ENCODE data around the gene GAS7. TPM values are rescaled to one million over a fixed set of nuclear protein-coding genes. Genes with fewer than 3 reads are reported as not detected.
A peak's percentile ranks its signal among the peaks of the same experiment; 100 is the strongest.

GAS7 gene
- total RNA-seq, 1 donor, result 8.6 TPM

DNA sequence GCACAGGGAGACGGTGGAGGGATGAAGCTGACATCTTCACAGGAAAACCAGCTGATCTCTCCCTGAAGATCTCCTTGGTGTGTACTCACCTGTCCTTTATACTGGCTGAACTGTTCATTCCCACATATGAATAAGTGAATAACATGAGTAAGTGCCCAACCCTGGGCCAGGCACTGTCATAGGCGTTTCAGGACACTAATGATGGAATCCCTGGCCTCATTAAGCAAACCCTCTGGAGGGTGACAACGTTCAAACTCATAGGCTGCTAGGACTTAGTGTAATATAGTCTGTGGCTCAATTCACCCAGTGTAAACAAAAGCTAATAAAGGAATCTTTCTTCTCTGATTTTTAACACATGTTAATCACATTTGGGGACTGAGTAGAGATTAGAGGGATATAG, 24.5 kb downstream of the GAS7 start:
- no peak overlapping the region for H3K4me3 ChIP-seq (ENCODE audit: low read depth, low read length)
- TF ChIP-seq, protein P1, sequence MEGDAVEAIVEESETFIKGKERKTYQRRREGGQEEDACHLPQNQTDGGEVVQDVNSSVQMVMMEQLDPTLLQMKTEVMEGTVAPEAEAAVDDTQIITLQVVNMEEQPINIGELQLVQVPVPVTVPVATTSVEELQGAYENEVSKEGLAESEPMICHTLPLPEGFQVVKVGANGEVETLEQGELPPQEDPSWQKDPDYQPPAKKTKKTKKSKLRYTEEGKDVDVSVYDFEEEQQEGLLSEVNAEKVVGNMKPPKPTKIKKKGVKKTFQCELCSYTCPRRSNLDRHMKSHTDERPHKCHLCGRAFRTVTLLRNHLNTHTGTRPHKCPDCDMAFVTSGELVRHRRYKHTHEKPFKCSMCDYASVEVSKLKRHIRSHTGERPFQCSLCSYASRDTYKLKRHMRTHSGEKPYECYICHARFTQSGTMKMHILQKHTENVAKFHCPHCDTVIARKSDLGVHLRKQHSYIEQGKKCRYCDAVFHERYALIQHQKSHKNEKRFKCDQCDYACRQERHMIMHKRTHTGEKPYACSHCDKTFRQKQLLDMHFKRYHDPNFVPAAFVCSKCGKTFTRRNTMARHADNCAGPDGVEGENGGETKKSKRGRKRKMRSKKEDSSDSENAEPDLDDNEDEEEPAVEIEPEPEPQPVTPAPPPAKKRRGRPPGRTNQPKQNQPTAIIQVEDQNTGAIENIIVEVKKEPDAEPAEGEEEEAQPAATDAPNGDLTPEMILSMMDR (IDR thresholded peaks at IDR 0.05; ENCODE audit: insufficient read depth, low read depth, low read length), result no peak
- no peak for DNase-seq (ENCODE audit: low read depth)

GRCh38 chr17:10172778-10173177, 25.6 kb downstream of the GAS7 start:
- DNase-seq (ENCODE audit: low read depth), result no peak
- H3K4me3 ChIP-seq (ENCODE audit: low read depth, low read length), result no peak overlapping the region
- TF ChIP-seq, protein P1 (IDR thresholded peaks at IDR 0.05; ENCODE audit: insufficient read depth, low read depth, low read length), result no peak

- peak; percentile 86 for DNase-seq (ENCODE audit: low read depth)
- TF ChIP-seq, protein P1 (IDR thresholded peaks at IDR 0.05; ENCODE audit: insufficient read depth, low read depth, low read length), result no peak
- H3K4me3 ChIP-seq (ENCODE audit: low read depth, low read length), result no peak overlapping the region
Observed at GRCh38 chr17:10172241-10172741, 26.1 kb downstream of the GAS7 start.

DNA sequence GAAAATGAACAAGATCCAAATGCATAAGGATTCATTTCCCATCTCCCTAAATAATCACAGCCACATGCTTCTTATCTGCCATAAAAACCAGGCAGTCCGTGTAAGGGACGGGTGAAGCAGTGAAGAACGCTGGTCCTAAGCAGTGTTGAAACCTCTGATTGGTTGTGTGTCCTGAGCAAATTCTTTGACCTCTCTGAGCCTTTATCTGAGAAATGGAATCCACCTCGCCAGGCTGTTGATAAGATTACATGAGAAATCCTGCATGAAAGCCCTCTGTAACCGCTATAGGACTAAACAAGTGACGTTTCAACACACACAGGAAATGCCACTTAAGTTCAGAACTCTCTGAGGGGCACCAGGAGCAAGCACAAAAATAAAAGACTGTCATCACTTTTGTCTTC, 26.8 kb downstream of the GAS7 start:
- TF ChIP-seq, protein P1 (IDR thresholded peaks at IDR 0.05; ENCODE audit: insufficient read depth, low read depth, low read length), result no peak
- DNase-seq (ENCODE audit: low read depth), result peak; percentile 96
- no peak overlapping the region for H3K4me3 ChIP-seq (ENCODE audit: low read depth, low read length)

DNA sequence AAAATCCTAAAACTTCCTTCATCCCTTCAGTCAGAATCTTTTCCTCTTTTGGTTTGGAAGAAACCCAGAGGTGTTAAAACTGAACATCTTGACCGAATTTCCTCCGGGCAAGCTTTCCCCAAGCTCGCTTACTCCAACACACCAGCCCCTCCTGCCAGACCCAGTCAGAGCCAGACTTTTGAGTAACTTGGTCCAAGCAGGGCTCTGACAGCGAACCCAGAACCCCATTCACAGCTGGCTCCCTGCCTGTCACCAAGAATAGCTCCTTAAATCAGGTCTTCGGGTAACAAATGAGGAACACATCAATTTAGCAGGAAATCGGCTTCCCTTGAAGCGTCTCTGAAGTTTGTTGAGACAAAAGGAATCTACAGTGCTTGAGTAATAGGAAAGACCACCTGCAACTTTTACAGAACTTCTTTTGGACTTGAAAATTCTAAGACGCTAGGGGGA, 27.3 kb downstream of the GAS7 start:
- no peak overlapping the region for H3K4me3 ChIP-seq (ENCODE audit: low read depth, low read length)
- DNase-seq (ENCODE audit: low read depth), result peak; percentile 42
- TF ChIP-seq, protein P1 (IDR thresholded peaks at IDR 0.05; ENCODE audit: insufficient read depth, low read depth, low read length), result no peak

- H3K4me3 ChIP-seq (ENCODE audit: low read depth, low read length), result no peak overlapping the region
- TF ChIP-seq, protein P1 (IDR thresholded peaks at IDR 0.05; ENCODE audit: insufficient read depth, low read depth, low read length), result no peak
- DNase-seq (ENCODE audit: low read depth), result no peak
Observed at GRCh38 chr17:10170233-10170632, 28.2 kb downstream of the GAS7 start.

DNA sequence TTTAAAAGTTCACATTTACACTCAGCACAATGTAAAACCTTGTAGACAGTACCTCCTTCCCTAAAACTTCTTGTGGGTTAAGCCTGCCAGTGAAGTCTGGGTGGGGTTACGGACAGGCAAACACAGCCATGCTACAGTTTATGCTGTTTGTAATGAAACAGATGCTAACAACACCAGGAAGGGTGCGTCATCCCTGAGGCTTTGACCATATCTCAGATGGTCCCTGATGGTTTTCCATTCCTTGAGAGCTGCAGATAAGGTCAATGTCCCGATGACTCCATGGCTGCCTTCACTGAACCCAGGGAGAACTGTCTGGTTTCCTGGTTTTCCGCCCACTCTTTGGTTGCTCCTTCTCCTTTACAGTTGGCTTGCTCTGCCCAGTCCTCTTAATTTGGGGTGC, 29.1 kb downstream of the GAS7 start:
- TF ChIP-seq, protein P1 (IDR thresholded peaks at IDR 0.05; ENCODE audit: insufficient read depth, low read depth, low read length), result no peak
- H3K4me3 ChIP-seq (ENCODE audit: low read depth, low read length), result no peak overlapping the region
- peak; percentile 89 for DNase-seq (ENCODE audit: low read depth)
